ENCODE measurements around the gene AMOTL1. TPM values are rescaled to one million over a fixed set of nuclear protein-coding genes. Genes with fewer than 3 reads are reported as not detected.
"Not testable (repeated sequence)": the region's sequence is repeated elsewhere in the genome, so short reads cannot be mapped to it uniquely, and the experiment has no call there.

AMOTL1 gene
- polyA plus RNA-seq, 3 donors, result 44.4 to 47.7 (median 45.5) TPM

DNA sequence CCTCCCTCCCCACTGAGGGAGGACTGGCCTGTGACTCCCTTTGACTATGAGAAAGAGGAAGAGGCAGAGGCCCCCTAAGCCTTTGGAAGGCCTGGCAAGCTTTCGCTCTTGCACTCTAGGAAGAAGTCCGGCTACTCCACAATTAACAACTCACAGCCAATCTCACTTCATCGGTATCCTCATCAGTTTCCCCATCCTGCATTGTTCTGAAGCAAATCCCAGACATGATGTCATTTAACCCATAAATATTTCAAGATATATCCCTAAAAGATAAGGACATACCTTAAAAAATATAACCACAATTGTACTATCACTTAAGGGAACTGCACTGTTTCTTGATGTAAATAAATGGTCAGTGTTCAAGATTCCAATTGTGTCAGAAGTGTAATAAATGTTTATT, 142.1 kb downstream of the AMOTL1 start:
- no peak for DNase-seq (ENCODE audit: low read depth in 3 of 3, low spot score in 2 of 3)

DNA sequence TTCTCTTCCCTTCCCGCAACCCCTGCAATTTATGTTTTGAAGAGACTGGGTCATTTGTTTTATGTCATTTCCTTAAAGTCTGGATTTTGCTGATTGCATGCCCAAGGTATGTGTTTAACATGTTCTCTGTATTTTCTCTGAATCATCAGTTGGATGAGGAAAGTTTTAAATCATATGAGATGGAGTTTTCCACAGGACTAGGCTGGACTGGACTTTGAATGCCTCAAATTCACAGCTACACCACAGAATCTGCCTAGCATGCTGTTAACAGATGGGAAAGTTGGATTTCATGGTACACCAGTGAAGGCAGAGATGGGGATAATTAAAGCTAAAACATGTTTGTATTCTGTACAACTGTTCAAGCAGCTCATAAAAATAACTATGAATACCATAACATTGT, 142.6 kb downstream of the AMOTL1 start:
- DNase-seq (ENCODE audit: low read depth in 3 of 3, low spot score in 2 of 3), result no peak

DNA sequence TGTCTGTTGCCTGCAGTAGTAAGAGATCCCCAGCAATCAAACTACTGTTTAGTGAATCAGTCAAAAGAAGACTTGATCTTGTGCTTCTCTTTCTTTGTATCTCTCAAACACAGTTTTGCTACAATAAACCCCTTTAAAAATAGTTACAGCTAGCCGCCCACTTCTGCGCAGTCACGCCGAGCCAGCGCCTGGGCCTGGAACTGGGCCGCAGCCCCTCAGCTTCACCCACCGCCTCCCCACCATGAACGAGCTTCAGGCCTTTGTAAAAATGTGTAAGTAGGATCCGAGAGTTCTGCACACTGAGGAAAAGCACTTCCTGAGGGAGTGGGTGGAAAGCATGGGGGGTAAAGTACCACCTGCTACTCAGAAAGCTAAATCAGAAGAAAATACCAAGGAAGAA, 144.7 kb downstream of the AMOTL1 start:
- no peak for DNase-seq (ENCODE audit: low read depth in 3 of 3, low spot score in 2 of 3)

DNA sequence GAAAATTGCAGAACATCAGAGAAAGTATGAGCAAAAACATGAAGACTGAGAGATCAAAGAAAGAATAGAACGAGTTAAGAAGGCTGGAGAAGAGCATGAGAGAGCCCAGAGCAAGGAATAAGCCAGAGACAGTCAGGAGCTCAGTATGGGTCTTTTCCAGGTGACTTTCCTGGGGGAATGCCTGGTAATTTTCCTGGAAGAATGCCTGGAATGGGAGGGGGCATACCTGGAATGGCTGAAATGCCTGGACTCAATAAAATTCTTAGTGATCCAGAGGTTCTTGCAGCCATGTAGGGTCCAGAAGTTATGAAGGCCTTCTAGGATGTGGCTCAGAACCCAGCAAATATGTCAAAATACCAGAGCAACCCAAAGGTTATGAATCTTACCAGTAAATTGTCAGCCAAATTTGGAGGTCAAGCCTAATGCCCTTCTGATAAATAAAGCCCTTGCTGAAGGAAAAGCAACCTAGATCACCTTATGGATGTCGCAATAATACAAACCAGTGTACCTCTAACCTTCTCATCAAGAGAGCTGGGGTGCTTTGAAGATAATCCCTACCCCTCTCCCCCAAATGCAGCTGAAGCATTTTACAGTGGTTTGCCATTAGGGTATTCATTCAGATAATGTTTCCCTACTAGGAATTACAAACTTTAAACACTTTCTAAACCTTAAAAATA, 145.7 kb downstream of the AMOTL1 start:
- DNase-seq (ENCODE audit: low read depth in 3 of 3, low spot score in 2 of 3), result not testable (repeated sequence)

GRCh38 chr11:94920311-94920710, 152.2 kb downstream of the AMOTL1 start:
- DNase-seq (ENCODE audit: low read depth in 3 of 3, low spot score in 2 of 3), result no peak

- no peak for DNase-seq (ENCODE audit: low read depth in 3 of 3, low spot score in 2 of 3)
Observed at GRCh38 chr11:94922321-94923003, 154.3 kb downstream of the AMOTL1 start.

- DNase-seq (ENCODE audit: low read depth in 3 of 3, low spot score in 2 of 3), result no peak
Observed at GRCh38 chr11:94923004-94923334, 154.8 kb downstream of the AMOTL1 start.

- DNase-seq (ENCODE audit: low read depth in 3 of 3, low spot score in 2 of 3), result no peak
Observed at GRCh38 chr11:94924171-94924572, 156.0 kb downstream of the AMOTL1 start.

DNA sequence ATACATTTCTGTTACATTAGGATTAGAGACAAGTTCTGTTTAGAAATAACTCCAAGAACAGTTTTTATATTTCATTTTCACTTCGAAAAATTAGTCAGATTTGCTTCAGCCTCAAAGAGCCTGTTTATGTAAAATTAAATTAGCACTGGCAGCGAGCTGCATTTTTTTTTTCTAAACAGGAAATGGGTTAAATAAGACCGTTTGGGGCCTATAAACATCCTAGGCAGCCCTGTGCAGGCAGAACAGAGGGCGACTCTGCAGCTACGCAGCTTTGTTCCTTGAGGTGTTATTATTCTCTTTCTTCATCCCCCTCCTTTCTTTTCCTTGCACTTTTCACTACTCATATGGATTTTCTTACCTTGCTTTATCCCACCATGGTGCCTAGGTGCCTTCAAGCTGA, 156.5 kb downstream of the AMOTL1 start:
- no peak for DNase-seq (ENCODE audit: low read depth in 3 of 3, low spot score in 2 of 3)

DNA sequence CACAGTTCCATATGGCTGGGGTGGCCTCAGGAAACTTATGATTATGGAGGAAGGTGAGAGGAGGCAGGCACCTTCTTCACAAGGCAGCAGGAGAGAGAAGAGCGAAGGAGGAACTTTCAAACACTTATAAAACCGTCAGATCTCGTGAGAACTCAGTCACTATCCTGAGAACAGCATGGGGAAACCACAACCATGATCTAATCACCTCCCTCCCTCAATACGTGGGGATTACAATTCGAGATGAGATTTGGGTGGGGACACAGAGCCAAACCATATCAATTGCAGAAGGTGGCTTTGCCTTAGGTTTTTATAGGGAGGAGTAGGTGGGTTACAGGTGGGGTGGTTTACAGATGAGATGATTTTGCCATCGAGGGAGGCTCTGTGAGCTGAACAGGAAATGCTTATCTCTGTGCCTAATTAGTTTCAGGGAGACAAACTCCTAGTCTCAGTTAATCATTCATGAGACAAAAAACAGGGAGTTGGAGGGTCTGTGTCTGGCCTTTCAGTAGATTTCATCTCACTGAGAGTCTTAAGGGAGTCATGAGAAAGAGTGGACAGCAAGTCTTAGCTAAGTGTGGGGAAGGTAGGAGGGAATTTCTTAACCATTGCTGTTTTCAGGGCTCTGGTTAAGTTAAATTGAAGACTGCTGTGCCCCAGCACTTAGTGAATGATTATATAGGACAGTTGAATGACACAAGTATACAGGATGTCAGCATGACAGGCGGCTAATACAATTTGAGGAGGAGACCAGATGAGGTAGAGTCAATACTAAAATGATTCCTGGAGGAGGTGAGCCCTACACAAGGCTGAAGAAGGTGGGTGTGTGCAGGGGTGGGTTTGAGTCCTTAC, 157.5 kb downstream of the AMOTL1 start:
- no peak for DNase-seq (ENCODE audit: low read depth in 3 of 3, low spot score in 2 of 3)

DNA sequence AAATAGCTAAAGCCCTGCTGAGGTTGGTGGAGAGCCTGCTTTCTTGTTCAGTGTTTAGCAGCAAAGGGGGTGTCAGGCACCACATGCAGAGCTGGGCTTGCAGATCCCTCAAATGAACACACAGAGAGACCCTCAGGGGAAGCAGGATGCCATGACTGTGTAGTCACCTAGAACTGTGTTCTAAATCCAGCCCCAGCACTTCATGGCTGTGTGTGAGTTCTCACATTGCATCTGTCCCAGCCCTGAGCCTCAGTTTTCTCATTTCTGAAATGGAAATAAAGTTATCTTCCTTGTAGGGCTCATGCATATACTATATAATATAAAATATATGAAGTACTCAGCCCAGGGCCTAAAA, 158.1 kb downstream of the AMOTL1 start:
- no peak for DNase-seq (ENCODE audit: low read depth in 3 of 3, low spot score in 2 of 3)

Other genes starting within 250 kb of the AMOTL1 start
- 1 to 10 TPM; 5.1 to 5.6 (median 5.3) TPM for gene FUT4, start 224.4 kb upstream of the AMOTL1 start, polyA plus RNA-seq (ENCODE audit: insufficient read length in 3 of 3)
- gene PIWIL4, start 201.0 kb upstream of the AMOTL1 start, polyA plus RNA-seq (ENCODE audit: insufficient read length in 3 of 3), result 1 to 10 TPM; 2.7 to 4.0 (median 3.7) TPM
- gene CWC15, start 205.2 kb downstream of the AMOTL1 start, polyA plus RNA-seq (ENCODE audit: insufficient read length in 3 of 3), result 100 to 1,000 TPM; 126 to 134 (median 132) TPM
- 1 to 10 TPM; 2.0 to 2.2 (median 2.0) TPM for gene KDM4D, start 205.4 kb downstream of the AMOTL1 start, polyA plus RNA-seq (ENCODE audit: insufficient read length in 3 of 3)